HG03097 (cell line): ENCODE measurements around the gene PLXNA4.

Source experiments
- ATAC-seq: cut with Tn5 transposase; IDR thresholded peaks from one replicate; pipeline ENCODE4 v1.9.1; 2021; ENCODE audit not compliant: unreplicated experiment, low FRiP score

The PLXNA4 gene

GRCh38 chr7:132504852-132505251 is 71.4 kb downstream of the PLXNA4 start:
- ATAC-seq = no peak

- no peak for ATAC-seq
Measured at GRCh38 chr7:132504071-132504470, 72.2 kb downstream of the PLXNA4 start.

GRCh38 chr7:132503415-132503814 is 72.9 kb downstream of the PLXNA4 start:
- no peak for ATAC-seq

GRCh38 chr7:132501956-132502355 is 74.3 kb downstream of the PLXNA4 start:
- ATAC-seq = no peak

- ATAC-seq = no peak
Measured at GRCh38 chr7:132500727-132501440, 75.4 kb downstream of the PLXNA4 start.

- no peak for ATAC-seq
Measured at GRCh38 chr7:132499487-132499886, 76.8 kb downstream of the PLXNA4 start.

GRCh38 chr7:132499065-132499464 is 77.2 kb downstream of the PLXNA4 start:
- no peak for ATAC-seq

GRCh38 chr7:132498319-132498718 is 78.0 kb downstream of the PLXNA4 start:
- ATAC-seq = no peak

GRCh38 chr7:132497098-132497497 is 79.2 kb downstream of the PLXNA4 start:
- ATAC-seq = no peak

GRCh38 chr7:132495936-132496335 is 80.3 kb downstream of the PLXNA4 start:
- ATAC-seq = no peak

- ATAC-seq = no peak
Measured at GRCh38 chr7:132494474-132494873, 81.8 kb downstream of the PLXNA4 start.

- no peak for ATAC-seq
Measured at GRCh38 chr7:132492823-132493445, 83.3 kb downstream of the PLXNA4 start.

- no peak for ATAC-seq
Measured at GRCh38 chr7:132491391-132491945, 84.8 kb downstream of the PLXNA4 start.

- no peak for ATAC-seq
Measured at GRCh38 chr7:132490474-132490873, 85.8 kb downstream of the PLXNA4 start.

- no peak for ATAC-seq
Measured at GRCh38 chr7:132489776-132490237, 86.5 kb downstream of the PLXNA4 start.

- ATAC-seq = no peak
Measured at GRCh38 chr7:132488634-132489302, 87.5 kb downstream of the PLXNA4 start.

- ATAC-seq = no peak
Measured at GRCh38 chr7:132486274-132486610, 90.0 kb downstream of the PLXNA4 start.

GRCh38 chr7:132485600-132486273 is 90.5 kb downstream of the PLXNA4 start:
- no peak for ATAC-seq

GRCh38 chr7:132485136-132485535 is 91.1 kb downstream of the PLXNA4 start:
- no peak for ATAC-seq

GRCh38 chr7:132482866-132483265 is 93.4 kb downstream of the PLXNA4 start:
- ATAC-seq = no peak

GRCh38 chr7:132480534-132480933 is 95.7 kb downstream of the PLXNA4 start:
- no peak for ATAC-seq
